HG03432 (cell line): Measurements from ENCODE around the gene MYH10.

ENCODE experiments used
- ATAC-seq: cut with Tn5 transposase; IDR thresholded peaks from one replicate; pipeline ENCODE4 v1.9.1; 2021; ENCODE audit warnings: mild to moderate bottlenecking, moderate library complexity; ENCODE audit not compliant: unreplicated experiment

The MYH10 gene

DNA sequence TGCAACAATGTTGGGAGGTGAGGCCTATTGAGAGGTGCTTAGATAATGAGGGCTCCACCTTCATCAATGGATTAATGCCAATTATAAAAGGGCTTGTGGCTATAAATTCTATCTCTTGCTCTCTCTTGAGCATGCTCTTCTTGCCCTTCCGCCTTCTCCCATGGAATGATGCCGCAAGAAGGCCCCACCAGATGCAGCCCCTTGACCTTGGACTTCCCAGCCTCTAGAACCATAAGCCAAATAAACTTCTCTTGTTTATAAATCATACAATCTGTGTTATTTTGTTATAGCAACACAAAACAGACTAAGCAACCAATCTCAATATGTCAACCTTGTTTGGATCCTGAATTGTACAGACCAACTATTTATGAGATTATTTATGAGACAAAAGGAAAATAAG lies 20.0 kb downstream of the MYH10 start:
- no peak for ATAC-seq

DNA sequence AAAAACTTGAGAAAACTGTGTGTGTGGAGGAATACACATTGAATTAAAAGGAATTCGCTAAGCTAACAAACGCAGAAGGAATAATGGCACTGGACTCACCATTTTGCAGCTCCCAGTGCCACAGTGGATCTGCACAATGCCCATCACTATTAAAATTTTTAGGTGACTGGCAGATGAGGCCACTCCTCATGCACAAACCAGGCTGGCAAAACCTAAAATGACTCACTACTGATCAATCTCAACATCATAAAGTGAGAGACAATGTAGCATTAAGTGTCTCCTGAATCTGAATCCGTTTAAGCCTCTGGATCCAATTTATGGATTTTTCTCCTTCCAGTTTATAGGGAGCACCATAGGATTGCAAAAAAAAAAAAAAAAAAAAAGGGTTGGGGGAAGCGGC lies 20.6 kb downstream of the MYH10 start:
- no peak for ATAC-seq

DNA sequence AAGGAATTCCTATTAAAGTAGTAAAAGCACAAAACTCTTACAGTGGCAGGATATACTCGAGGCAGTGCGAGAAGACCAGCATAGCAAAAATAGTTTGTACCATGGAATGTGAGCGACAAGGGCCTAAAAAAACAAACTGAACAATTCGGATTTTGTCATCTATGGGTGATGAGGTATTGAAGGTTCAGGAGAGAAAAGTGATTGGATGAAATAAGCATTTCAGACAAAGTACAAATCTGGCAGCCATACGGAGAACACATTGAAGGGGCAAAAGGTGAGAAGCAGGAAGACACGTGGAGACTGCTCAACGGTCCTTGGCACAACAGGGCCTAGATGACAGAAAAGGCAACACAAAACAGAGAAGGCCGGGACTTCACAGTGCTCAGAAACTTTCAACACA lies 22.5 kb downstream of the MYH10 start:
- ATAC-seq, result no peak

DNA sequence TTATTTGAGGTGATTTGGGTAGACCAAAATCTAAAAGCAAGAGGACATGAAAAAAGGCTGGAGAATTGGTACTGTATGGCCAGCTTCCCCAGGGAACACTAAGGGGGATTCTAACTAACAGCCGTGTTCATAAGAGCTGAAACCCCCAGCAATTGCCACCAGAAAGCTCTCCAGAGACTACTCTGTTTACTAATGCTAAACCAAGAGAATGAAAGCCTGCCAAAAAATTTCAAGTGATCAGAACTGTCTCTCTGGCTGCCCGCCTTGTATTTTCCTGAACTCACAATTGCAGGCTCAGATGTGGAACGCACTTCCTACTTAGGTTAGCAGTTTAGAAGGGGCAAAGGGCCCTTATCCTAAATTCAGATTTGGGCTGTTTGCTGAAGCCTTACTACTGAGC lies 24.1 kb downstream of the MYH10 start:
- ATAC-seq, result no peak

DNA sequence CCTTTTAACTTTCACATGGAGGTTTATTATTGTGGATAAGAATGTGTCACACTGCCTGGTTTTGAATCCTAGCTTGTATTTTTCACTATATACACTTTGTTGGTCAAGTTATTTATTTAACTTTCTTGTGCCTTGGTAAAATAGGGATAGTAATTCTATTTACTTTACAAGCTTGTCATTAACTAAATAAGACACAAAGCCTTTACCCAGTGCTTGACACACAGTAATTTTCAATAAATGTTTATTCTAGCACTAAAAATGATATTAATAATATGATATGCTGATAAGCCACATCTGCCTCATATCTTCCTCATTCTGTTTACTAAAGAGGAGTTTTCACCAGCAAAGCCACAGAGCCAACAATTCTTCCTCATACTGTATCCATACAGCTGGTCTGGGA lies 27.8 kb downstream of the MYH10 start:
- ATAC-seq, result no peak

DNA sequence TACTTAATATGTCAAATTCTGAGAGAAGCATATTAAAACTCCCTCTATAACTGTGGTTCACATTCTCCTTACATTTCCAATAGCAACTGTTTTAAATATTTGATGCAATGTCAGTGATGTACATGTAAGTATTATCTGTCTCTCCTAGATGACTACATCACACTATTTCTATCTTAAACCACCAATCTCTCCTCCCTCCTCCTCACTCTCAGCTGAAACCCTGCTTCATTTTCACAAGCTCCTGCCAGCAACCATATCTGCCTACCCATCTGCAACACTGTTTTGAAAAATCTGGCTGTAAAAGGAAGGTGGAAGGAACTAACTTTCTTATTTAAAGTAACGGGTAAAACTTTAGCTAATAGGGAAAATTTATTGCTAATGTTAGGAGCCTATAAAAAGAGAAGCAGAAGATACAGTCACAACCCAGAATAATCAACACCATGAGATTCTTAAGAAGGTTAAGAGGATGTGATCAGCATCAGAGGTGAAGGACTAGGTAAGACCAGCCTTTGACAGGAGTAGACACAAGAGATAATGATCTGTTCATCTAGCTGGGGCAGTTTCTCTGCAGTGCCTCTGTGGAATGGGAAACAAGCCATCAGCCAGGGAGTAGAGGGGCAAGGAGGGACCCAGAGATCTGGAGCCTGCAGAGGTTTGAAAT lies 31.0 kb downstream of the MYH10 start:
- ATAC-seq, result no peak

DNA sequence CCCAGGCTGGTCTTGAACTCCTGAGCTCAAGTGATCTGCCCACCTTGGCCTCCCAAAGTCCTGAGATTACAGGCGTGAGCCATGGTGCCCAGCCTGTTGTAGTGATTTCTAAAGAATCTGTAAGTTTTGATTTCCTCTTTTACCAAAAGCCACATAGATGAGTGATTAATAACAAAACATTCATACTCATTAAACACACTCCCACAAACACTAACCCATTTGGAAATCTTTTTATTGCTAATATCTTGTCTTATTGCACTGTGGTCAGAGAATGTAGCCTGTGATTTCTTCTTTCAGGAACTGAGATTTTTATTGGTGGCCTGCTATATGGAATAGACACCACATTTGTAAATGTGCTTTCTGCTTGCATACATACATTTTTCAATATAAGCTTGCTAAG lies 31.6 kb downstream of the MYH10 start:
- ATAC-seq, result no peak

DNA sequence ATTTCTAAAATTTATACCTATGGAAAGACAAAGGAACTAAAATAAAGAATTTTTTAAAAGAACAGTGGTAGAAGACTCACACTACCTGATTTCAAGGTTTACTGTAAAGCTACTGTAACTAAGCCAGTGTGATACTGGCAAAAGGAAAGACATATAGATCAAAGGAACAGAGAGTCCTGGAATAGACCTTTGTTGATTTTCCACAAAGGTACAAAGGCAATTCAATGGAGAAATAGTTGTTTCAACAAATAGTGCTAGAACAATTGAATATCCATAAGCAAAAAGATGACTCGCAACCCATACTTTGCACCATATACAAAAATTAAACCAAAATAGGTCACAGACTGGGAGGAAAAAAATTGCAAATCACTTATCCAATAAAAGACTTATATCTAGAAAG lies 36.7 kb downstream of the MYH10 start:
- no peak for ATAC-seq

DNA sequence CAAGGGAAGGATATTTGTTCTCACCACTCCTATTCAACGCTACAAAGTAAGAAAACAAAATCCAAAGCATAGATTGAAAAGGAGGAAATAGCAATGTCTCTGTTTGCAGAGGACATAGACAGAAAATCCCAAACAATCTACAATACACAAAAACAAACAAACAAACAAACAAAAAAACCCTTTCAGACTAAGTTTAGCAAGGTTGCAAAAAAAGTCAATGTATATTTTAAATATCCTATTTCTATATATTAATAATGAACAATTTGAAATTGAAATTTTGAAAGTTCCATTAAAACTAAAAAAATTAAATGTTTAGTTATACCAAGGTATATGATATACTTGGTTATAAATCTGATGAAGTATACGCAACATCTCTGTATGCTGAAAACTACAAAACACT lies 37.2 kb downstream of the MYH10 start:
- no peak for ATAC-seq

DNA sequence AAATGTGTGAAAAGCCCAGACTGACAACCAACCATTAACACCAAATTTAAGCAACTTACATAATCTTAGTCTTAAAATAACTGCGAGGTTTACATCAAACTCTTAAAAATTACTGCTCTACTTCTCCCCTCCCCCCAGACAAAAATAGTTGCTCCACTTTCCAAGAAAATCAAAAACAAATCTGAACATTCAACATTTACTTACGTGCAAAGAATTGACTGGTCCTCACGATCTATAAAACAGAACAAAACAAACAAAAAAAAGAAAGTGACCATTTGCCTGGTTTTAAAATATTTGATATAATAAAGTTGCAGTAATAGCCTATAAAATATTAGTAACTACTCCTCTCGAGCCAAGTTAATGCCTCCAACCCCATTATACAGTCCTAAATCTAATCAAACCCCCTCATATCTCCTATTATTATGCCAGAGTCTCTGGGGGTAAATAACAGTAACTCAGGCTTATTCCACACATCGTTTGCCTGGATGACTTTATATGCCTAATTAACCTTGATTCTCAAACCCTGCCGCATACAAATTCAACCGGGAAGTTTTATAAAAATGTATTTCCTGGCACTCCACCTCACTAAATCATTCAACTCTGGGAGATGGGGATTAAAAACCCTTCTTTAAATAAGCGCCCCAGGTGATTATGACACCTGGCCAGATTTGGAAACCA lies 41.5 kb downstream of the MYH10 start:
- no peak for ATAC-seq

DNA sequence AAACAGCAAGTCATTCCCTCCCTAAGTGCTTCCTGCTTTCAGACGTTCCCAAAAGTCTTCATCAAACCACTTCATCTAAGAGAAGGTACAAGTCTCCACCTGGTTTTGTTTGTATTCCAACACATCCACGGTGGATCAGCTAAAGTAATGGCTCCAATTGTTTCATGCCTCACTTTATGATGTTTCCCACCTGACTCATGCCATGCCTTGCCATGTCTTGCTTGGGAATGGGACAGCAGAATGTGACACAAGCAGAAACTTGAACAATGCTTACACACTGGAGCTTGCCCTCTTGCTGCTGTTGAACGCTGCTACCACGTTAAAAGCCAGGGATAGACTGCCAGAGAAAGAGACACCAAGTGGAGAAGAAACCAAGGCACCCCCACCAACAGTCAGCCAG lies 43.8 kb downstream of the MYH10 start:
- no peak for ATAC-seq

DNA sequence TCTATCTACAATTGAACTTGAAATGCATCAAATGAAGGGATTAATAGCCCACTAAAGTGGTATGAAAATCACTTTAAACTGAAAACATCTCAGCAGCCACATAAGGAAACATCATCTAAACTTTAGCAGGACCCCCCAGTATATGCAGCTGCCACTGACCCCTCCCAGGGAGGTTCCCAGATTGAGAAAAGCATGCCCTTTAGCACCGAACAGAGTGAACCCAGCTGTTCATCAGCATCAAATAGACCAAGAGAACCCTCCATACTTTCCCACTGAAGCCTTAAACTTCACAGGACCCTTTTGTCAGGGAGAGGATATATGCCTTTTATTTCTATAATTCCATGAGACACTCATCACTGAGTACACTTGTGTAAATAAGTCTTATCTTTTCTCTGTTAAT lies 44.6 kb downstream of the MYH10 start:
- ATAC-seq, result no peak

DNA sequence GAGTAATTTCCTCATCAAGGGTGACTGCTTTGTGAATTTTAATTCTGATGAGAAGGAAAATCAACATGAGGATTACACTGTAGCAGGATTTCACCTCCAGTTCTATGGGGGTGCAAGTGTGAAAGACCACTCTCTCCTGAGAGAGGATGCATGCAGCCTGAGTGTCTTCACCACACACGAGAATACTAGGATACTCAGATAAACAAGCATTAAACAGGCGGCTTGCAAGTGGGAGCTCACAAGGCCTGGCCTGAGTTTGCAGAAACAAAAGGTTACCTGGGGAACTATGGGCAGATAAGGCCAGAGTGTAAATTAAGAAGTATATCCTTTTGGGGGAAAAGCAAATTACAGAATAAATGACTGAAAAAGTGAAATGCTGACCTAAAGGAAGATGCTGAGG lies 46.6 kb downstream of the MYH10 start:
- ATAC-seq, result no peak

DNA sequence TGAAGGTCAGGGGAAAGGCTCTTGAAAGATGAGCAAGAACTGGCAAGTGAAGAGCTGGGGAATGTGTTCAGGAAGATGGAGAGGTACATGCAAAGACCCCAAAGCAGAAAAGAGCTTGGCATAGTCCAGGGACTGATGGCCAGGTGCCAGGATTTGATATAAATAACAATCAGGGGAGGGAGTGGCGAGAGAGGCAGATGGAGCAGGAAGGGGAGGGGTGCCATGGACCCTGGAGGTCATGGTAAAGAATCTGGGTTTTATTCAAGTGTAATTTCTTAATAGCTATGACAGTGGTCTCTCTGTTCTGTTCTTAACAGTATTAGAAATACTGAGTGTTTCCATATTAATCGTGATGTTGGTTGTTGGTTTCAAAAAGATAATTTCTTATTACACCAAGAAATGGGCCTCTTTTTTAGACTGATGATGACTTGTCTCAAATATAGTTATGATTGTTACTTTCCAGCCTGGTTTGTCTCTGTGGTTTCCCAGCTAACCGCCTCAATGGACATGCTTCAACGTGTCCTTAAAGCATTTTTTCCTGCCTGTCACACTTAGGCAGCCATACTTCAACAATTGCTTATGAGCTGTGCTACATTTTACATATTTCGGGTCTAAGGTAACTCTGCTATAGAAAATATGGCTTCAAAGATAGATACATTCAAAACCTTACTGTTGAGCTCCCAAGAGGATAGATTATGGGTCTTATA lies 49.4 kb downstream of the MYH10 start:
- ATAC-seq, result no peak

DNA sequence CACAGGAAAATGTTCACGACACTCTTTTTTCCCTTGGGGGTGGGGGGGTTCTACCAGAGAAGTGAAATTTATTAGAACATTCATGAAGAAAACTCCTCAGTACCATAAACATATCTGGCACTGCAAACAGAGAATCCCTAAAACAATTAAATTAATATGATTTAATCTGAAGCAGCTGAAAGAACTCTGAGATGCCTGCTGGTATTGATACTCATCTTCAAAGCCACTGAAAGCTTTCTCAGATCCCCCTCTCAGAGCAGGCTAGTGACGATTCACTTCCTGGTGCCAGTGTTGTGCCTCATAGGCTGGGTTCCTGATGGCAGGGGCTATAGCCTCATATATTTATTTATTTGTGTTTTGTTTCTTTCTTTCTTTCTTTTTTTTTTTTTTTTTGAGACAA lies 52.7 kb downstream of the MYH10 start:
- ATAC-seq, result peak; percentile 54

DNA sequence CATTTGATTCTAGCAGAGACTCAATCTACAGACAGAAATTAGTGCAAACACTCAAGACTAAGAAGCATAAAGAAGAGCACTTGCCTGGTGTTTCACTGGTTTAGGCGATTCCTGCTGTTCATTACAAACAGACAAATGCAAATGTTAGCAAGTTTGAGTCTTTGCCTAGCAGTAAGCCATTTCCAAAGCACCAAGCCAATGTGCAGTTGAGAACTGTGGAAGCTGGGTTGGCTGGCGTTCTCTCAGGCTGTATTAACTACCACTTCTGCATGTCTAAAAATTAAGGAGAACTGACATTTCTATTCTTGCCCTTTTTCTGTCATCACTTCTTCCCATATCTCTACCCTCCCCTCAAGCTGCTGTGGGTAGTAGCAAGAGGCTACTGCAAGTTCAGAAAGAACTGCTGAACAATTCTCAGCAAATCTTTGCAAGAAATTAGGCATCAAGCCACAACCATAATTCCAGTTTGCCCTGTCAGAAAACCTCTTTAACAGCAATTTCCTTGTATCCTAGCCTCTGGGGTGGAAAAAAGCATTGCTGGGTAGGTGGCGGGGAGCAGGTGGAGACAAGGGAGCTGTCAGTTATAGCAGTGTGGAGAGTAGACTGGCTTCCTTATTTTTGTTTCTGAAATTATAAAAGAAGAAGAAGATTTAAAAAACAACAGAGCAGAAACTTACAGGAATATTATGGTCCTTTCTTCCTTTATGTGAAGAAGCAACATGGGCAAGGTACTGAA lies 53.8 kb downstream of the MYH10 start:
- no peak for ATAC-seq

DNA sequence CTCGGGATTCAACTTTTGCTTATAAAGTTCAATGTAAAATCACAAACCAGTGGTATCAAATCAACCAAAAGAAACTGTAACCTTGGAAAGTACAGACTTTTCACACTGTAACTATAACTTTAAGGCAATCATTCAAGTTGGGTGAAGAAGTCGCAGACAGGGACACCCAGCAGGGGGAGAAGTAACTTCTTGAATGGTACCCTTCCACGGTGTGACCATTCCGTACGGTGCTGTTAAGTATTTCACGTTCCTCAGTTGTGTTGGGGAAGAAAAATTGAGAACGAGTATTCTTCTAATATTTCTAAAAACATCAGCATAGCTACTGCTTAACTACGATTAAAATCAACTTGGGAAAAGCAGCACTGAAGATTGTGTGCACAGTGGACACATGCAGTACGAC lies 55.8 kb downstream of the MYH10 start:
- no peak for ATAC-seq

DNA sequence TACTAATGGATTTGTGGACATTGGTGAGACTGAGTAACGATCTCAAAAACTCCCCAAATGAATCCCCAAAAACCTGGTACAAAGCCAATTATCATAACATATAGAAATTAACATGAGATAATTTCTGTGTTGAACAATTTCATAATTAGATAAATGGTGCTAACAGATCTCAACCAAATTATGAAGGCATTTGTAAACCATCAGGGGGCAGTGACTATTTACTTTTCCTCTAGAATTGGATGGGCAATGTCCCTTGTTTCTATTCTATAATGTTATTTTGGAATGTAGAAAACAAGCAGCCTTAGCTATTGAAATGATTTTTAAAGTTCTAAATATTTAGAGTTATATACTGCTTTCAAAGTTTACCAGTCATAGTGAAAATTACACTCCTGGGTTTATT lies 57.8 kb downstream of the MYH10 start:
- no peak for ATAC-seq

DNA sequence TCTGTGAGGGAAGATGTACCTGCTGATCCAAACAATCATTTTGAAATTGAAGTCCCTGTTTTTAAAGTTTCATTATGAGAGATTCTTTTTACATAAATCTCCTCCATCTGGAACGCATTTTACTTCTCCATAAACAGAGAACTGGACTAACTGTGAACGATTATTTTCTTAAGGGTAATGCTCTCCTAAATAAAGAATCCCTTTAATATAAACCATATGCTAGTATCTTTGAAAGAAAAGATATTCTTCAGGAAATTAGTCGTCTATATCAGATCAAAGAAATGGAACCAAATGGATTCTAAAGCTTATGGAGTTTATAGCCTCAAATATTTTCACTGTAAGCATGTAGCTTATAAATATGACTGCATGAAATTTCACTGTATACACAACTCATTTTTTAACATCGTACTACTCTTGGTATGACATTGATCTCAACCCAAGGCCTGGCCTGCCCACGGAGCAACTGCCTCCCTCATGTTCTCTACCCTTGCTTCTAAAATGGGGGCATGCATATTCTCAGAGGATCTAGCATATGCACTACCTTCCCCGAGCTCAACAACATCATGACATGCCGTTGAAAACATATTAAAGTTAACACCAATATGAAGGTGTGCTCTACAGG lies 66.4 kb downstream of the MYH10 start:
- ATAC-seq, result no peak

DNA sequence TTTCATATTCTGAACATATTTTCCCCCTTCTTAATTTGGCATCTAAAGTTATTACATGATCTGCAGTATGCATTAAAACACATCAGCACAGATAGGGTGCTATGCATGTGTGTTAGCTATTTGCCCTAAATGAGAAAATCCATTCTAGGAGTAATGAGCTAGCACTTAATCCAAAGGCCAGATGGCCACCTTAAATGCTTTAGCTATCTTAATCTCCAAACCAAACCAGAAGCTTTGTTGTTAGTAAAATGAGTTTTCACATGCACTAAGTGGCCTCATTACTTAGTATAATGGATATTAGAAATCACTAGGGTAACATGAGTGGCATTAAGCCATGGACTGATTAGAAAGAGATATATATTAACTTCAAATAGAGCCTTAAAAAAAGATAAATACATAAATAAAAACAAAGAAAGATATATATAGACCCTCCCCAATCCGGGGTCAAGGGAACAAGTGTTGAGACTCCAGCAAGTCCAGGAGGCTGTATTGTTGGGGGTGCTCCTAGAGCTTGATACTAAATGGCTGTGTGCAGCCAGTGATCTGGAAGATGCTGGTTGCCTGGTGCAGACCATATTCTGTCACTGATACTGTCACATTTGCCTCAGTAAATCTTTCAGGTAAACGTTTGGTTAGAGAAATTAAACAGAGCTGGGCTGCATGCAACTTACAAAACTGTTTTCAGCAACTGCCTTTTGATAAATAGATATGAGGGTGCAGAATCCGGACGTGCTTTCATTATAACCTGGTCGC lies 67.3 kb downstream of the MYH10 start:
- no peak for ATAC-seq

DNA sequence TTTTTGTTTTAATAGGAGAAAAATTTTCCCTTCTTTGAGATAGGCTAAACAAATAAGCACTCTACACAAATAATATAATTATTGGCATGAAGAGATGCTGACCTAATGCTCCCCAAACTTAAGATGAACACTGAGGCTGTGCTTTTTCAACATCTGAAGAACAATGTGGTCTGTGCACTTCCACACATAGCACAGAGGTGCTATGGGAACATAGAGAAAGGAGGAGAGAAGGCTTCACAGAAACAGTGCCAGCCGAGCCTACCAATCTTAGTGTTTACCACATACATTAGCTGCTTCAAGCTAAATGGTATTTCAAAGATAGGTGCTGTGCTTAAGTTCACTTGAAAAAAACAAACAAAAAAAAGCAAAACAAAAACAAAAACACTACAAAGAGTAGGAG lies 72.4 kb downstream of the MYH10 start:
- ATAC-seq, result no peak
